VCaP (cell line): ENCODE measurements around the gene ODF2L.
A peak's percentile ranks its signal among the peaks of the same experiment; 100 is the strongest.

Experiments used
- H3K27ac ChIP-seq: fragments of 450-650 bp; 2 replicates; pipeline ENCODE4 v1.5.1; 2017
- TF ChIP-seq, protein P1 (sequence below): fragments of 450-650 bp; conservative IDR thresholded peaks from 2 replicates; pipeline ENCODE4 v1.5.1; 2017; ENCODE audit warnings: mild to moderate bottlenecking, moderate library complexity

ODF2L gene

DNA sequence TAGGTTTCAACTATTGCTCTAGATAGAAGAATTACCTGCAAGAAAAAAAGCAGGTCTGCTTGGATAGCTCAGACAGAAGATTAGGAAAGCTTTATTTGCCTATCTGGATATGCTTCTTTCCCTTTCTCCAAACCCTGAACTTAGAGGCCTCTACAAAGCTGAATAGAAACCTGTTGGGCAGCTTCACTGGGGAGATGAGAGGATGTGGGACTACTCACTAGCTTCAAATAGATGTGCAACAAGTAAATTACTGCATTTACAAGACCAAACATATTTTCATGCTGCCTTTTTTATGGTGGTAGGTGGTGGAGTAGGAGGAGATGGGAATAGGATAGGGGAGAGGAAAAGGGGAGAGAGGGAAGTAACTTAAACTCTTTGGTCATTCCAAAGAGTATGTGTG lies 34.3 kb upstream of the ODF2L start:
- TF ChIP-seq, protein P1, sequence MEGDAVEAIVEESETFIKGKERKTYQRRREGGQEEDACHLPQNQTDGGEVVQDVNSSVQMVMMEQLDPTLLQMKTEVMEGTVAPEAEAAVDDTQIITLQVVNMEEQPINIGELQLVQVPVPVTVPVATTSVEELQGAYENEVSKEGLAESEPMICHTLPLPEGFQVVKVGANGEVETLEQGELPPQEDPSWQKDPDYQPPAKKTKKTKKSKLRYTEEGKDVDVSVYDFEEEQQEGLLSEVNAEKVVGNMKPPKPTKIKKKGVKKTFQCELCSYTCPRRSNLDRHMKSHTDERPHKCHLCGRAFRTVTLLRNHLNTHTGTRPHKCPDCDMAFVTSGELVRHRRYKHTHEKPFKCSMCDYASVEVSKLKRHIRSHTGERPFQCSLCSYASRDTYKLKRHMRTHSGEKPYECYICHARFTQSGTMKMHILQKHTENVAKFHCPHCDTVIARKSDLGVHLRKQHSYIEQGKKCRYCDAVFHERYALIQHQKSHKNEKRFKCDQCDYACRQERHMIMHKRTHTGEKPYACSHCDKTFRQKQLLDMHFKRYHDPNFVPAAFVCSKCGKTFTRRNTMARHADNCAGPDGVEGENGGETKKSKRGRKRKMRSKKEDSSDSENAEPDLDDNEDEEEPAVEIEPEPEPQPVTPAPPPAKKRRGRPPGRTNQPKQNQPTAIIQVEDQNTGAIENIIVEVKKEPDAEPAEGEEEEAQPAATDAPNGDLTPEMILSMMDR, result no peak
- H3K27ac ChIP-seq, result no peak overlapping the region

DNA sequence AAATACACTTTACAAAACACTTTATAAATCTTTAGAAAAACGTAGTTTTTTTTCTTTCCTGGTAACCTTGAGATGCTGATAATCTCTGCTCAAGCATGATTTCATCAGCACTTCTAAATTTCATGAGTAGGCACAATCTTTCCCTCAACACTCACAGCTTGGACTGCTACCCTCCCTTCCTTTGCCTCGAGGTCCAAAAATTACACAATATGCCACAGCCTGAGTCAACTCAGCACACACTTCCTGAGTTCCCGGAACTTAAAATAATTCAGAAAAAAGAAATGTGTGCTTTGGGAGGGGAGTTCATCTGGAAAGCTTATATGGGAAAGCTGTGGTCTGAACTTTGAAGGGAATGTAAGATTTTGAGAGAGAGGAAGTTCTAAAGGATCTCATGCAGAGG lies 33.7 kb upstream of the ODF2L start:
- H3K27ac ChIP-seq, result no peak overlapping the region
- TF ChIP-seq, protein P1, result no peak

DNA sequence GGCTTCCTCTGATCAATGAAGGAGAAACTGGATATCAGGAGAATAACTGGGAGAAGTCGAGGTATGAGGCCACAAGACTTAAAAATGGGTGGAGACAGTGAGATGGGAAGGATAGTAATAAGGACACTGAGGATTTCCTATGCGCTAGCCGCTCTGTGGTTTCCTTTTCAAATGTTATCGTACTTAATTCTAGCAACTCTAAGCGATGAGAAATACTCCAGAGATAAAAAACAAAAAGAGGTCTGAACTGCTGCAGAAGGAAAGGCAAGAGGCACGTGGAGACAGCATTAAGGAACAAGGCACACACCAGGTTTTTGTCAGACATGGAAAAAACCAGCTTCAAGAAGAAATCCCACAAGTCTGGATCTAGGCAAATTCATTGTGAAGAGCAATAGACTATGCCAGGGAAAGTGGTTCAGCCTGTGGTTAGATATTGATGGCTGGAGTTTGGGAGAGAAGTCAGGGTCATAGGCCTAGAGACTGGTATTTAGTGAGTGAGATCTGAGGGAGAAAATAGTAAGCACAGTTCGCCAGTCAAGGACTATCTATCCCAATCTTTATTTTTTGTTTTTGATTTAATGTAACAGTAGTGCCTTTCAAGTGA lies 33.1 kb upstream of the ODF2L start:
- H3K27ac ChIP-seq, result no peak overlapping the region
- TF ChIP-seq, protein P1, result no peak

DNA sequence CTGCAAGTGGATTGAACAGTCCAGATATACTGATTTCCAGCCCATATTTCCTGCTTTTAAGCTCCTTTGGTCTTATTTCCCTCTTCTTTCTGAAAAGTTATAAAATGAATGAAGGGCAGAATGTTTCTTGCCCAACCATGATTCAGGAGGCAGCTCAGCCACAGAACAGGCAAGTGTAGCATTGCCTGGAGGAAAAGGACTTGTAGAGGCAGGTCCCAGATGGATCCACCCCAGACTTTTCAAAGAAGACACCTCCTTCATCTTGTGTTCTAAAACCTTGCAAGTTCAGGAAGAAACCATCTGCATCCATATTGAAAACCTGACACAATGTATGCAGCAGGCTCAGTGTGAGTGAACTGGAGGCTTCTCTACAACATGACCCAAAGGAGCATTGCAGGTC lies 27.8 kb upstream of the ODF2L start, which contains the start of gene CLCA2:
Gene CLCA2, plus strand, starts transcription at position 299 of the 400 bp plus-strand sequence. Its CDS starts 77 bp downstream, at position 376.
- H3K27ac ChIP-seq, result no peak within 1 kb of the TSS
- TF ChIP-seq, protein P1, result no peak

DNA sequence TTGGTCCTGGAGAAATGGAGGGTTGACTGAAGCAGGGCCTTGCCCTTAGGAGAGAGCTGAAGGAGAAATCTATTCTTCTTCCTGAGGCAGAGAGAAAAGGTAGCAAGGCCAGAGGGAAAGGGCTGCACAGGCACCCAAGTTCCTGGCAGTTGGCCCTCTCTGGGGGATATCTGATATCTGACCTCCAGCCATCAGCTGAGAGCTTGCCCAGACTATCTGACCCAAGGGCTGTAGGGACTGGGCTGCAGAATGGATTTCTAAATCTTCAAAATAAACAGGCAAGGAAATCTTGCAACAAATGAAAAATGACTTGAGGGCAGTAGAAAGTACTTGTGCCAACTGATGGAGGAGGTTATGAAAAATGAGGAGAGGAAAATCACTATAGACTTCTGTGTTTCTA lies 27.4 kb upstream of the ODF2L start:
- TF ChIP-seq, protein P1, result no peak
- no peak overlapping the region for H3K27ac ChIP-seq

DNA sequence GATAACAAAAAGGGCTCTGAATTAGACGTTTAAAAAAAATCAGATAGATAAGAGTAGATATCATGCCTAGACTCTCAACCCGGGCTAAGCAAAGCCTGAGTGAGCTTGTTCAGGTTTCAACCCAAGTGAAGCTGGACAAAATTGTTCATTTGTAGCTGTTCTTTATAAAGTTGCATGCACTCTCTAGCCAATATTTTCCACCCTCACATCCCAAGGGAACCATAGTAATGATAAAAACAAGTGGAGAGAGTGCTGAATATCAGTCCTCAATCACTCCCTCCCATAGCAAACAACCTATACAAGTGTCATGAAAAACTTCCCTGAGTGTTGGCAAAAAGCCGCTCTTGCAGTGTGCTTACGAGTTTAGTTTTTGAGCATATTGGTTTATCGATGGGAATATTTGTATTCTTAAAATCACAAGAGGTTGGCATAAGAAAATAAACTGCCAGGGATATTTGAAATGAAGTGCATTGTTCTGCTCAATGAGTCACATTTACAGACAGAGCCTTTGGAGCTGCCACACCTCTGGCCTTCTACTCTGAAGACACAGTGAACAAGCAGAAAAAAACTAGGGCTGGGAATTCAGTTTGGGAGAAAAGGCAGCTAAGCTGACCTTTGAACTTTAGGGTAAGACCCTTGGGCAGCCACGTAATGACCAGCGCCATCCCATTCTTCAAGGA lies 25.6 kb upstream of the ODF2L start:
- no peak overlapping the region for H3K27ac ChIP-seq
- TF ChIP-seq, protein P1, result no peak

DNA sequence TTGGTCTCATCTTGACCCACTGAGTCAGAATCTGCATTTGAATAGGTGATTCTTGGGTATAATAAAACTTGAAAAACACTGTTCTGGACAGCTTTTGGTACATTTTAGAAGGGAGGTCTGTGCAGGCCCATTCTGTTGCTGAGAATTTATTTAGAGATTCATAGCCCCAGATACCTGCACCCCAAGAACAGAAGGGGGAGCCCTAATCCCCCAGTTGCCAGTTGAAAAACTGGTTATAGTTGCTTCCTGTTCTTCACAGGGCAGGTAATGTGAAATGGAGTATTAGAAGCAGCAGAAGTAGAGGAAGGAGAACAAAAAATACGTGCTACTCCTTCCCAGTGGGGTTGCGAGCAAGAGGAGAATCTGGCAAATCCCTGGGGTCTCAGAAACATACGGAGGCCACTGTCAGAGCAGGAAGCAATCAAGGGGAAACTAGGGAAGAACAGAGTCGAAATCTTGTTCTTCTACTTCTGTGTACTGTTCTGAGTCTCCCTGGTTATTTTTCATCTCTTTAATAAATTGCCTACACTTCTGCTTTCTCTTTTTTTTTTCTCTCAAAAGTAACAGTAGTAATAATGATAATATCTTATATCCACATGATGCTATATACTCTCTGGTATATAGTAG lies 23.3 kb upstream of the ODF2L start:
- H3K27ac ChIP-seq, result no peak overlapping the region

More for the DNA sequence above, 23.3 kb upstream of the ODF2L start:
- TF ChIP-seq, protein P1, result peak; percentile 79
